Prostate gland (tissue), 2 donors: Measurements from ENCODE around the gene ST7. TPM values are rescaled to one million over a fixed set of nuclear protein-coding genes. Genes with fewer than 3 reads are reported as not detected.
A peak's percentile ranks its signal among the peaks of the same experiment; 100 is the strongest.

Source experiments
- DNase-seq: peaks from one replicate; pipeline ENCODE4 v3.0.0-alpha.2; 2019; ENCODE audit warnings: low spot score
- H3K27ac ChIP-seq, 2 donors: fragments of 200-600 bp; sonication (generic); 2 replicates each; pipeline ENCODE4 v1.5.1; 2017 to 2019
- H3K27me3 ChIP-seq: fragments of 200-600 bp; sonication (generic); replicated peaks from 2 replicates; pipeline ENCODE4 v1.5.1; 2019; ENCODE audit not compliant: insufficient read depth
- H3K36me3 ChIP-seq, 2 donors: fragments of 200-600 bp; sonication (generic); 1 replicate in 1 of 2; 2 replicates in 1 of 2; pipeline versions ENCODE4 v1.5.1 to v1.8.1; 2017 to 2019
- H3K4me1 ChIP-seq: fragments of 200-600 bp; sonication (generic); replicated peaks from 2 replicates; pipeline ENCODE4 v1.5.1; 2019
- H3K4me3 ChIP-seq, 2 donors: fragments of 200-600 bp; sonication (generic); 2 replicates each; pipeline ENCODE4 v1.5.1; 2017 to 2019
- H3K9me3 ChIP-seq: fragments of 200-600 bp; sonication (generic); 2 replicates; pipeline ENCODE4 v1.5.1; 2017
- POLR2A ChIP-seq: fragments of 450-650 bp; IDR thresholded peaks from one replicate; pipeline ENCODE4 v1.6.1; 2016; ENCODE audit warnings: antibody characterized with exemption, mild to moderate bottlenecking
- POLR2AphosphoS5 ChIP-seq: sonication (generic); formaldehyde crosslinking; IDR thresholded peaks from one replicate; pipeline ENCODE4 v1.6.1; 2017; ENCODE audit warnings: antibody characterized with exemption
- WGBS: methylation state at CpG from one replicate; pipeline ENCODE4 v1.1.5; 2018; 5-methylcytosine and 5-hydroxymethylcytosine counted together
- intact Hi-C: fragments of 100-400 bp; cut with DNase I; formaldehyde crosslinking; loops from one replicate; pipeline ENCODE4 v1.14.2; 2022
- total RNA-seq, 2 donors: library from RNA; depleted of rRNA; stranded (reverse); fragments of >200 nt; gene quantifications; one replicate each; pipeline ENCODE4 v1.1.0, GENCODE V29; 2016
- TF ChIP-seq, protein P1 (sequence below), 4 experiments: fragments of 200-600 bp in 2 of 4; fragments of 450-650 bp in 2 of 4; sonication (generic) in 2 of 4; IDR thresholded peaks; 1 replicate in 3 of 4; 2 replicates in 1 of 4; pipeline ENCODE4 v1.5.1; 2016 to 2019; ENCODE audit warnings: antibody characterized with exemption in 4 of 4, mild to moderate bottlenecking in 2 of 4, moderate library complexity in 2 of 4

ST7 gene
- total RNA-seq, 2 donors from 2014 or later = 18.7 to 27.5 TPM

GRCh38 chr7:116929021-116929420 is 24.3 kb upstream of the ST7 start:
- no peak overlapping the region for H3K27ac ChIP-seq
- no peak for DNase-seq
- H3K36me3 ChIP-seq = no peaks in the 10 kb centered on the region
- H3K9me3 ChIP-seq = no peaks in the 10 kb centered on the region
- 43% methylated on average over 3 of the region's 3 CpGs for WGBS
- no peak for TF ChIP-seq POLR2AphosphoS5
- TF ChIP-seq POLR2A = no peak
- TF ChIP-seq, protein P1, sequence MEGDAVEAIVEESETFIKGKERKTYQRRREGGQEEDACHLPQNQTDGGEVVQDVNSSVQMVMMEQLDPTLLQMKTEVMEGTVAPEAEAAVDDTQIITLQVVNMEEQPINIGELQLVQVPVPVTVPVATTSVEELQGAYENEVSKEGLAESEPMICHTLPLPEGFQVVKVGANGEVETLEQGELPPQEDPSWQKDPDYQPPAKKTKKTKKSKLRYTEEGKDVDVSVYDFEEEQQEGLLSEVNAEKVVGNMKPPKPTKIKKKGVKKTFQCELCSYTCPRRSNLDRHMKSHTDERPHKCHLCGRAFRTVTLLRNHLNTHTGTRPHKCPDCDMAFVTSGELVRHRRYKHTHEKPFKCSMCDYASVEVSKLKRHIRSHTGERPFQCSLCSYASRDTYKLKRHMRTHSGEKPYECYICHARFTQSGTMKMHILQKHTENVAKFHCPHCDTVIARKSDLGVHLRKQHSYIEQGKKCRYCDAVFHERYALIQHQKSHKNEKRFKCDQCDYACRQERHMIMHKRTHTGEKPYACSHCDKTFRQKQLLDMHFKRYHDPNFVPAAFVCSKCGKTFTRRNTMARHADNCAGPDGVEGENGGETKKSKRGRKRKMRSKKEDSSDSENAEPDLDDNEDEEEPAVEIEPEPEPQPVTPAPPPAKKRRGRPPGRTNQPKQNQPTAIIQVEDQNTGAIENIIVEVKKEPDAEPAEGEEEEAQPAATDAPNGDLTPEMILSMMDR (IDR thresholded peaks at IDR 0.05) = no peak
- intact Hi-C loops = no loop called here
- no peaks in the 10 kb centered on the region for H3K4me1 ChIP-seq
- no peak overlapping the region for H3K4me3 ChIP-seq
- H3K27me3 ChIP-seq = no peaks in the 10 kb centered on the region

DNA sequence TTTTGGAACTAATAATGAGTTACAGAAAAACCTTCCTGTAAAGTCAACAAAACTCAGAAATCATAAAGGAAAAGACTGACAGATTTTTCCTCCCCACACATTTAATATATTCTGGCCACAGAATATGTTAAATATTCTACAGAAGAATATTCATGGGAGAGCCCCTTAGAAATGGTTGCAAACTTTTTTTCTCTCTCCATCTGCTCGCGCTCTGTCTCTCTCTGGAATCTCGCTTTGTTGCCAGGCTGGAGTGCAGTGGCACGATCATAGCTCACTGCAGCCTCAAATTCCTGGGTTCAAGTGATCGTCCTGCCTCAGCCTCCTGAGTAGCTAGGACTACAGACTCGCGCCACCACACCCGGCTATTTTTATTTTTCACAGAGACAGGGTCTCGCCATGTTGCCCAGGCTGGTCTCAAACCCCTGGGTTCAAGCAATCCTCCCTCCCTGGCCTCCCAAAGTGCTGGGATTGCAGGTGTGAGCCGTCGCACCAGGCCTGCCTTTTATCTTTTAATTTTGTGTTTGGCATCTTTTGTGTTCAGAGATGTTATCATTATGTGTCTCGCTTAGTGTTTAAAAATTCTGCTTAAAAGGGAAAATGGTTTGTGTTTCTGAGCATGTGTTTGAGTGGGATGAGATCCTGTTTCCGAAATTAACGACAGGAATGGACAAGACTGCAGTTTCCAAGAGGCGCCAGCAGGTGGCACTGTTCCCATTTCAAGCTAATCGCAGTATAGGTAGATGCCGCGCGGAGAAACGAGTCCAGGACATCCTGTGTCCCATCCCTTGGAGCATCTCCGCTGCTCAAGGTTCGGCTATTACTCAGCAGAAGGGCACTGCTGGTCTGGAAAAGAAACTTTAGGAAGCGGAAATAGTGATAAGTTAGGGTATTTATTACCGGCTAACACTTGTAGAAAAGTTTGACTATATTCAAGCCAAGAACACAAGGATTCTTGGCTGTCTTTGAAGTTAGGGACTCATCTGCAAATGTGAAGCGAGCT is 23.1 kb upstream of the ST7 start:
- Histone ChIP-seq H3K4me1 (no peaks in the 10 kb centered on the region), H3K27ac (no peak overlapping the region), H3K9me3 (no peaks in the 10 kb centered on the region), H3K27me3 (no peaks in the 10 kb centered on the region), H3K36me3 (no peaks in the 10 kb centered on the region), H3K4me3 (no peak overlapping the region)
- WGBS = 30% methylated on average over 25 of the region's 25 CpGs
- TF ChIP-seq POLR2AphosphoS5 (peak; percentile 38), POLR2A (no peak)
- TF ChIP-seq, protein P1 (IDR thresholded peaks at IDR 0.05) = peak; percentile 82 to 93 (median 86)
- DNase-seq = peak; percentile 79
- intact Hi-C loops = loop anchor here (2.0 to 10.0 kb wide), 3 partner anchors 55 to 455 kb away; no protein-coding TSS in a partner anchor

GRCh38 chr7:116932566-116932965 is 20.7 kb upstream of the ST7 start:
- WGBS = over 99% methylated on average over 7 of the region's 7 CpGs
- Histone ChIP-seq H3K27me3 (no peaks in the 10 kb centered on the region), H3K36me3 (no peaks in the 10 kb centered on the region), H3K4me1 (no peaks in the 10 kb centered on the region), H3K4me3 (no peak overlapping the region), H3K9me3 (no peaks in the 10 kb centered on the region), H3K27ac (no peak overlapping the region)
- DNase-seq = no peak
- TF ChIP-seq POLR2A (no peak), POLR2AphosphoS5 (no peak)
- TF ChIP-seq, protein P1 (IDR thresholded peaks at IDR 0.05) = no peak
- intact Hi-C loops = loop anchor here (10.0 kb wide), 2 partner anchors 52 to 452 kb away; no protein-coding TSS in a partner anchor

DNA sequence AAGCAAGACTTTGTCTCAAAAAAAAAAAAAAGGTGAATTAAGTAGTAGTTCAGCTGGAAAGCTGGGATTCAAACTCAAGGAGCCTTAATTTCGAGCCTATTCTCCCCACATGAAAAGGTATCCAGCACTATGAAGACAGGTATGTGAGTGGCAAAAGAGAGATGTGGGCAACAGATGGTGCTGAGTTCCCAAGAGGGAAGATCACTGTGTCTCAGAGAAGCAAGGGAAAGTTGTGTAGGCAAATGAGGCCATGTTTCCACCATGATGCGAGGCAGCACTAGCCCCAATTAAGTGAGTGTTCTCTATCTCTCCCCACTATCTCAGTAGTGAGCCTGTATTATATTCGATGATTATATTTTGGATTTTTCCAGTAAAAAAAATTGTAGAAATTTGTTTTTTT is 19.8 kb upstream of the ST7 start:
- Histone ChIP-seq H3K36me3 (no peaks in the 10 kb centered on the region), H3K4me1 (no peaks in the 10 kb centered on the region), H3K9me3 (no peaks in the 10 kb centered on the region), H3K27ac (no peak overlapping the region), H3K4me3 (no peak overlapping the region), H3K27me3 (no peaks in the 10 kb centered on the region)
- TF ChIP-seq POLR2AphosphoS5 = no peak
- TF ChIP-seq POLR2A = no peak
- TF ChIP-seq, protein P1 (IDR thresholded peaks at IDR 0.05) = no peak
- no peak for DNase-seq
- intact Hi-C loops = loop anchor here (10.0 kb wide), 2 partner anchors 51 to 451 kb away; no protein-coding TSS in a partner anchor
- 85% methylated on average over 3 of the region's 3 CpGs for WGBS
